T follicular helper cell (primary cell): ENCODE results near the gene TJP1.
"Not testable (repeated sequence)": the region's sequence is repeated elsewhere in the genome, so short reads cannot be mapped to it uniquely, and the experiment has no call there.

Experiments used
- DNase-seq: peaks from one replicate; pipeline ENCODE4 v3.0.0-alpha.2; 2020; ENCODE audit warnings: low read depth

TJP1 gene

DNA sequence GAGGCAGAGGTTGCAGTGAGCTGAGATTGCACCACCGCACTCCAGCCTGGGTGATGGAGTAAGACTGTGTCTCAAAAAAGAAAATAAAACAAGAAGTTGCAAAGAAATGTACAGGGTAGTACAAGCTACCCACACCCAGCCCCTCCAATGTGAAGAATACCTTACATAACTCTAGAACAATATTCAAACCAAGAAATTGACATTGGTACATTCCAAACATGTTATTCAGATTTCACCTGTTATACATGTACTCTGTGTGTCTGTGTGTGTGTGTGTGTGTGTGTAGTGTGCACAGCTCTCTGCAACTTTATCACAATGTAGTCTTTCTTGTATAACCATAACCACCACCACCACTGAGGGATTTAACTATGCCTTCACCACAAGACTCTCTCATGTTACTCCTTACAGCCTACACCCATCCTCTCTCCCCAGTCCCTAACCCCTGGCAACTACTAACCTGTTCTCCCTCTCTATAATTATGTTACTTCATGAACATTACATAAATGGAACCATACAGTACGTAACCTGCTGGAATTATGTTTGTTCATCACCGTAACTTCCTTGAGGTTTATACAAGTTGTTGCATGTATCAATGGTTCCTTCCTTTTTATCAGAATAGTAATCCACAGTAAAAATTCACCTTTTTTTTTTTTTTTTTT is 16.2 kb upstream of the TJP1 start:
- DNase-seq = no peak

GRCh38 chr15:29835301-29835700 is 13.0 kb upstream of the TJP1 start:
- DNase-seq = no peak

DNA sequence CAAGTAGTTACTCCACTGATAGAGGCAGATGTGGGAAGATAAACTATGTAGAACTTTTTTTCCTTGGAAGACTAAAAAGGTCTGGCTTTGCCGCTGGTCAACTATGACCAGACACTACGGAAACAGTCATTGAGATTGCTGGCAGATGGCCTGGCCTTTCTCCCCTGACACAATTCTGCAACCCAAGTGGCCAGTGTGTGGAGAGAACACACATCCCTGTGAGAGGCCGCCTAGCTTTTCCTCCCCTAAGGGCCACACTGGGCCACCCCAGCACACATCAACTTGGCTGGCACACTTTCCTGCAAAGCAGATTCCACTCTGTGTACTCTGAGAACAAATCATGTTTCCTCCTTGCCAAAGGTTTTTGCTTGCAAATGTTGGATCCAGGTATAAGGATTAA is 10.4 kb upstream of the TJP1 start:
- DNase-seq = no peak

DNA sequence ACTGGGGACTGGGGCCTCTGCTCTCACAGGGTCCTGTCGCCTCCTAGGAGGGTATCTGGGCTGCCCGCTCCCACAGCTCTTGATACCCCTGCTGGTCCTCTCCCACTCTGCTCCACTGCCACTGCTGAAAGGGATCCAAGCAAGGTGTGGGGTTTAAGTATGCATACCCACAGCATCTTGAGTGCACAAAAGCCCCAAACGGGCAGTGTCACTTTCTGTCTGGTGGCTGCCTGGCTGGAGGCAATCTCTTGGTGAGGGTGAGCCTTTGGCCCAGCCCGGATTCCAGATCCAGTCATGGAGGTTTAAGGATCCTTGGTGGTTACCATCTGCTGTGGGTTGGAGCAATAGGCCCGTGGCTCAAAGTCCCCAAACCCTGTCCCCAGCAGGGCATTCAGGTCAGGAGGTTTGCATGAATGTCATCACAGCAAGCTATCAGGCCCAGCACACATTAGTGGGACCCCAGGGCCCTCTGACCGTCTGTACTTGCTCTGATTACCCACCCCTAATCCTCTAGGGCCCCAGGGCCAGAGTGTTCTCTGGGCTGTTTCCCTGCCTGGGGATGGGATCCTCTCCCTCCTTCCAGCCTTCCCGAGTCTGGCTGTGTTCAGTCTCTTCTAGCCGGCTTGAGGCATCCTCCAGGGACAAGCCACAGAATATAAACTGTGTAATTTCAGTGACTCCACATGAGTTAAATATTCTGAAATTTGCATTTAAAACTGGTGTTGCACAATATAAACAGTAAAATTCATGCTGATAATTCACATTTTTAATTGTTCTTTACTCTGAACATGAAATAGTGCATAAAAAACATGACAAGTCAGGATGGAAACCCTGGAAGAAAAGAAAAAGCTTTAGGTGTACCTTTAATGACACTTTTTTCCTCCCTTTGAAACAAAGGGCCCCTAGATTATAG is 4.9 kb upstream of the TJP1 start:
- no peak for DNase-seq

DNA sequence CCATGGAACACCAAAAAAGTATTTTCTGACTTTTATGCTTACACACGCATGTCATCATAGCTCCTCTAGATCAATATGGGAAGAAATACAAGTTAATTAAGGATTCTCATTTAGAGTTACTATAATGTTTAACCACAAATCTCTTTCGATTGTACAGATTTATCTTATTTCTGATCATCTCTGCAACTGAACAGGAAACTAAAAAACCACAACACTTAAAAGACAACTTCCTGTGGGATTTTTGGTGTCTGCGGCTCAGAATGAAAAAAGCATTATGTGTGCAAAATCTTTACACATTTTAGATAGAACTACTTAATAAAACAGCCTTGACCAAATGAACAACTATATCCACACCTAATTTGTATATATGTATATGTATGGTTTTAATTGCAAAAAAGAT is 3.0 kb upstream of the TJP1 start:
- DNase-seq = peak; percentile 18

DNA sequence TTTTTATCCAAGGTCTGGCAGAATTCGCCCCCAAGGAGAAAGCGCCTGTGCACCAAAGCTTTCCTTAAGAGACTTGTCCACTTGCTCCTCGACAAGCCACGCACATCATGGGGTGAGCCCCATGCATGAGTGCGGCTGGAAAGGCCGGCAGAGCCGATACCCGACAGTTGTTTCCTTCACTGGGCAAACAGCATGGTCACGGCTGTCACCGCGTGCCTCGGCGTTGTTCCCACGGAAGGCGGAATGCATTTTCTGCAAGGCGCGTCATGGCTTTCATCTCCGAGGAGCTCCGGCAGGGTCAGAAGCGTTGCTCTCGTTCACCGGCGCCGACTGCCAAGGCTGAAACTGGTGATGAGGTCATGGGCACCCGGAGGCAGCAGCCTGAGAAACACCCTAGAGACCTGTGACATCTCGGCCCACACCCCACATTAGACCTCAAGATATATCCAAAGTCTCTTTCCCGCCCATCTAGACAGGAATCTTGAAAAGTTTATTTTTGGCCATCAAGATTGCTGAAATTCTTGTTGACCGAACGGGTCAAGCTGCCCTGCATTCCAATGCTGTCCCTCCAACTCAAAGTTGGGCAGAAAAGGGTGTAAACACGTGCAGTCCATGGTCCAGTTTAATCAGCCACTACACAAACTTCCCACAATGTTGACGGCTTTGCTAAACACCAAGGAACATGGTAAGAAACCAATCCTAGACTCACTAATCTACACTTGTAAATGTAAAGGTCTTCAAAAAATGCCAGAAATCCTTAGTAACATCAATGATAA is 604 bp upstream of the TJP1 start:
- no peak for DNase-seq

- DNase-seq = no peak
Measured at GRCh38 chr15:29821416-29822099, 710 bp downstream of the TJP1 start.

DNA sequence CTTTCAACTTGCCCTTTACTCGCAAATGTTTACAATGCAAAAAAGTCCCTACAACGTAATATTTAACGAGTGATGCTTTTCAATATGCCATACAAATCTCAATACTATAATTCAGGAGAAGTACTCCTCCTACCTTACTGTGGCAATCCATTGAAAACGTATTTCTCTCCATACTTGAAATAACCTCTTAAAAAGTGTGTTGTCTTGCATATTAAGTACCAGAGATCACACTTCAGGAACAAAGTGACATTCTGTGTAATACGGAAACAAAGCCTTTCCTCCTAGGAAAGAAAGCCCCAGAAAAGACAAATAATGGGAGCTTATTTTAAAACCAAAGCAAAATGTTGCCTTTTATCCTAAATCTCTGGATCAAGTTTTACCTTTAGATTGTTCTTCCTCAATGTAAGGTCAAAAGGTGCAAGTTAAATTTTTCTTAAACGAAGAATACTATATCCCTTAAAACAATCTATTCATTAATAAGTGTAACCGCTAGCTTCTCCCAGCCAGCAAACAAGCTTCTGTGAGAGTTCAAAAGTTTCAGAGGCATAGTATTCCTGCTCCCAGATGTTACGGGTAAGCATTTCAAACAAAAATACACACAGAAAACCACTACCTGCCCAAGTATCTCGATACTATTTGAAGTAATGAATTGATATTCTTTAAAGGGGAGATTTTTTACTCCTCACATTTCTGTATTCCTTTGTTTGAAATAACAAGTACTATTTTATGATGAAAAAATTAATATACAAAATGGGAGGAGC is 1.7 kb downstream of the TJP1 start:
- no peak for DNase-seq

DNA sequence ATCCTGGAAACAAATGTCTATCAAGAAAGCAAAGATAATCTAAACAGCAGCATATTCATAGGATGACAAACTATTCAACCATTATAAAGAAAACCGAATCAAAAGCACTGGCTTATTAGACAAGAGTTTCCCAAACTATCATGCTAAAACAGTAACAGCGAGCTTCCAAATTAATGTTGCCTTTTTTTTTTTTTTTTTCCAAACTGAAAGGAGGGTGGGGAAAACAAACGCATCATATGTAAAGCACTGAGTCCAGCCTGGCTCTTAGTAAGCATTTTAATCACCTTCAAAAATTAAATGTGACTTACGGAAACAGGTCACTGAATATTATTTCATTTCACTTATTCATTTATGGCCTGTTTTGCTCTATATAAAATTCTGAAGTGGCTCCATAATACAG is 2.3 kb downstream of the TJP1 start:
- no peak for DNase-seq

DNA sequence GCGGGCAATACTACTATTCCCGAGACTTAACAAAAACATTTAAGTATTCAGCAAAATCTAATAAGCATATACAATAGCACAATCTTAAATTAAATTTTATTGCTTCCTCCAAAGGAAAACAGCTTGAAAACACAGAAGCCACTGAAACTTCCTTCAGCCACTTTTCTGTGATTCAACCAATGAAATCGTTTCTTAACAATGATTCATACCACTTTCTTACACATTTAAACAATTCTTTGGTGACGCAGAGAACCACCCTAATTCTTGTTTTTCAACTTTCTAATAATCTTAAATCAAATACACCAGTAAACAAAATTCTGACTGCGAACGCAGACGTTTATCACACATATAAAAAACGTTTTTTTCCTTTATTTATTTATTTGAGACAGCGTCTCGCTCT is 4.1 kb downstream of the TJP1 start:
- DNase-seq = no peak

- DNase-seq = not testable (repeated sequence)
Measured at GRCh38 chr15:29817455-29817854, 4.8 kb downstream of the TJP1 start.

GRCh38 chr15:29815000-29815710 is 7.1 kb downstream of the TJP1 start:
- DNase-seq = no peak

DNA sequence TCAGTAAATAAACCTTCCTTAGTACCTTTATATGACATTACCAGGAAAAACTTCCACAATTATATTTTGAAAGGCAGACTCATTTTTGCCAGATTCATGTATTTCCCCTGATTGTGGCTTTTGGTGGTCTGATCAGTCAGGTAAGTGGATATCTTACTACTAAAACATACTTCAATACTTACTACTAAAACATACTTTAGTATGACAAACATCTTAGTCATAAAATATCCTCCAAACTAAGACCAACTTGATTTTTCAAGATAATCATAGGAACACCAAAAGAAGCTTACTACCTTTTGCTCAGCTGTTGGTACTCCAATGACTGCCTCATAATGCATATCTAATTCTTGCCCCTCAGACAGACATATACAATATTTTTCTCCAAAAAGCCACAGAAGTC is 9.3 kb downstream of the TJP1 start:
- DNase-seq = no peak

DNA sequence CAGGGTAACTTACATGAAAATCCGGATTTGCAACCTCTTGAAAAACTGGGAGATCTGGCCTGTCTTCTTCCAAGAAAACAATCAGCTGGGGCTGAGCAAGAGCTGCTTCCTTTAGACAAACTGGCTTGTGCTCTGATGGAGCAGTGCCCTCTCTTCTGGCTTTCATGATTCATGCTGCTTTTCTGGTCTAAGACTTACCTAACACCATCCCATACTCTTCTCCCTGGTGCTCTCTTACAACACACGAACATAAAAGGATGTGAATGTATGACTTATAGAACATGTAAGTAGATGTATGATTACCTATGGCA is 9.9 kb downstream of the TJP1 start:
- no peak for DNase-seq

DNA sequence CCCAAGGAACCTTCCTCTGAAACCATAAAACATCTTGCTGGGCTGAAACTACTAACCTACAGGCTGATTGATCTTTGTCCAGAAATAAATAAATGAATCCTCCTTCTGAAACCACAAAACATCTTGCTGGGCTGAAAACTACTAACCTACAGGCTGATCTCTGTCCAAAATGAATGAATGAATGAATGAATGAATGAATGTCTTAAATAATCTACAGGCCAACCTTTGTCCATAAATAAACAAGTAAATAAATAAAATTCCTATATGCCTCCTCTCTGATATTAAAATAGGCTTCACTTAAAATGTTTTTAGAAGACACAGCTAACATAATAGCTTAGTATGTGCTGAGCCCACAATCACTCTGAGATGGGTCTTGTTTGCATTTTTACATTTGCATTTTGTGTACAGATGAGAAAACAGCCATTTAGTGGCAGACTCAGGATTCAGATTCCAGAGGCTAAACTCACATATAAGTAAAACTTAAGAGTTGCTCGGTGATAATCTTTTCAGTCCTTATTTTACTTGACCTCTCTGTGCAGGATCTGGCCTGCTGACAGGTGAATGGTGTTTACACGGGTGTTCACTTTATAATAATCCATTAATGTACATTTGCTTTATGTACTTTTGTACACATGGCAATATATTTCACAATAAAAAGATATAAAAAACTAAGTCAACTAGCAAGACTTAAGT is 10.4 kb downstream of the TJP1 start:
- DNase-seq = no peak

DNA sequence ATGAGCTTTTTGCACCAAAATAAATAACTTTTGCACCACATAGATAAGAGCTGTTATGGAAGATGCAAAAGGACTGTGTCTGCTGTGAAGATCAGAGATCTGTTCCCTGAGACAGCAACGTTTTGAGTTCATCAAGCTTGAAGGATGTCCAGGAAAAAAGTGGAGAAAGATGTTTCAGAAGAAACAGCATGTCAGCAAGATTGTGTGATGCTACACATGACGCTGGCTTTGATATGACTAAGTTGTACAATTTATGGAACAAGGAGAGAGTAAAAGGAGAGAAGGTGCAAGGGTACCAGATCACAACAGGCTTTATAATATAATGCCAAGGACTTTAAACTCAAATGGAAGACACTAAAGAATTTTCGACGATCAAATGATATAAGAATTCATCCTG is 16.6 kb downstream of the TJP1 start:
- no peak for DNase-seq

DNA sequence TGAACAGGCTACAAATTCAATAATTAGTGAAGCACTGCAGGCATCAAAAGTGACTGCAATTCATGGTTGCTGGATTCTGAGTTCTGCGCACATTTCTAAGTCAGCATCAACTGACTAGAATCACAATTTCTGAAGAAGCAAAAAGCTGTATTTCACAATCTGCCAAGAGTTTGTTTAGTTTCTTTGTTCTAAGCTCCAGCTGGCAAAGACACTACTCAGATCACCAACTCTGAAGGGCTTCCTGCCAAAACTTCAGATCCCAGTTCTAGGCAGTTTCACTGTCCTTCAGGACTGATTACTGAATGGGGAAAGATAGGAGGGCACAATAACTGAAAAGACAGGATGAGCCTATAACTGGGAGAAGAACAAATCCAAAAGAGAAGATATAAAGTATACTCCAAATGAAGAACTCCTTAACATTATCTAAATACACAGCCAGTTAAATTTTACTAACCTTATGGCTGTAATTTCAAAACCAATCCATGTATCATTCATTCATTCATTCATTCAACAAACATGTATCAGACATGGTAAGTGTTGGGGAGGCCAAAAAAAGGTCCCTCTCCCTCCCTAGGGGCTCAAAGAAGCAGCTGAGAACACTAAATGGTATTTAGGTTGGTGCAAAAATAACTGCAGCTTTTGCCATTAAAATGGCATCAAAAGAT is 17.1 kb downstream of the TJP1 start:
- DNase-seq = no peak

GRCh38 chr15:29802411-29802810 is 19.9 kb downstream of the TJP1 start:
- no peak for DNase-seq

GRCh38 chr15:29800491-29801366 is 21.5 kb downstream of the TJP1 start:
- DNase-seq = no peak
